ENCODE results near the gene SEC24B. TPM values are rescaled to one million over a fixed set of nuclear protein-coding genes. Genes with fewer than 3 reads are reported as not detected.

SEC24B gene
- total and polyA plus RNA-seq, 2 donors (not counting 3 experiments of a cell fraction or from before 2014, with no cell fraction given), result 35.9 to 46.2 TPM

GRCh38 chr4:109436504-109436903 lies 2.9 kb downstream of the SEC24B start:
- FAIRE-seq (no peak), DNase-seq (ENCODE audit: low read depth, low spot score) (no peak)
- Histone ChIP-seq H3K36me3 (ENCODE audit: control insufficient read depth in 2 of 2, extremely low read depth in 1 of 2, insufficient read depth in 2 of 2, low read length in 2 of 2) (no peaks in the 10 kb centered on the region), H2AFZ (ENCODE audit: low read depth, low read length) (no peak overlapping the region), H3K9me1 (replicated peaks; ENCODE audit: control insufficient read depth, extremely low read depth, insufficient read depth, low read length) (peaks cover 2% of the 10 kb centered on the region), H3K4me2 (ENCODE audit: insufficient read depth, low read length) (peak overlapping the region; percentile 91), H4K20me1 (replicated peaks; ENCODE audit: control insufficient read depth, extremely low read depth, insufficient read depth, low read length) (peaks cover 16% of the 10 kb centered on the region), H3K9ac (replicated peaks; ENCODE audit: extremely low read depth, insufficient read depth, low read length) (no peak overlapping the region), H3K4me3 (replicated peaks in 1 of 3; ENCODE audit: insufficient read depth in 1 of 3, low read depth in 1 of 3, low read length in 3 of 3) (no peak overlapping the region), H3K9me3 (replicated peaks; ENCODE audit: control insufficient read depth, insufficient read depth, low read length) (no peaks in the 10 kb centered on the region), H3K4me1 (ENCODE audit: control insufficient read depth, extremely low read depth, insufficient read depth, low read length) (peaks cover 33% of the 10 kb centered on the region), H3K27me3 (ENCODE audit: control insufficient read depth in 2 of 2, insufficient read depth in 2 of 2, low read length in 2 of 2) (no peaks in the 10 kb centered on the region), H3K79me2 (ENCODE audit: control insufficient read depth, insufficient read depth, low read length) (peaks cover 76% of the 10 kb centered on the region), H3K27ac (ENCODE audit: insufficient read depth, low read depth, low read length) (no peak overlapping the region)
- intact Hi-C loops (cut with micrococcal nuclease), result no loop called here
- POLR2A ChIA-PET, result no interaction called here
- BruUV-seq (replicated peaks), result no TSS peak
- dilution Hi-C loops (cut with MboI; ENCODE audit: extremely low pct_ligation_motif_present, low sequenced_read_pairs), result no loop called here
- TF ChIP-seq MAX (IDR thresholded peaks at IDR 0.05; ENCODE audit: insufficient read depth, insufficient read length) (no peak), POLR2AphosphoS5 (IDR thresholded peaks at IDR 0.05; ENCODE audit: insufficient read depth, low read depth, low read length) (no peak), GATA2 (IDR thresholded peaks at IDR 0.05; ENCODE audit: insufficient read depth, insufficient read length, low read depth, low read length) (no peak), JUN (IDR thresholded peaks at IDR 0.05; ENCODE audit: borderline replicate concordance, insufficient read depth, insufficient read length, low read depth) (no peak), POLR2A (IDR thresholded peaks at IDR 0.05; ENCODE audit: low read depth, low read length) (no peak), FOS (IDR thresholded peaks at IDR 0.05; ENCODE audit: borderline replicate concordance, insufficient read depth, low read length) (no peak), EZH2 (IDR thresholded peaks at IDR 0.05; ENCODE audit: borderline replicate concordance, low read depth, low read length, severe bottlenecking) (no peak)
- CTCF ChIA-PET, result no interaction called here

- BruUV-seq (replicated peaks), result no TSS peak
- Histone ChIP-seq H3K36me3 (ENCODE audit: control insufficient read depth in 2 of 2, extremely low read depth in 1 of 2, insufficient read depth in 2 of 2, low read length in 2 of 2) (no peaks in the 10 kb centered on the region), H3K4me1 (ENCODE audit: control insufficient read depth, extremely low read depth, insufficient read depth, low read length) (peaks cover 22% of the 10 kb centered on the region), H3K4me2 (ENCODE audit: insufficient read depth, low read length) (no peak overlapping the region), H3K9me1 (replicated peaks; ENCODE audit: control insufficient read depth, extremely low read depth, insufficient read depth, low read length) (peaks cover 2% of the 10 kb centered on the region), H3K27me3 (ENCODE audit: control insufficient read depth in 2 of 2, insufficient read depth in 2 of 2, low read length in 2 of 2) (no peaks in the 10 kb centered on the region), H3K4me3 (replicated peaks in 1 of 3; ENCODE audit: insufficient read depth in 1 of 3, low read depth in 1 of 3, low read length in 3 of 3) (no peak overlapping the region), H3K9ac (replicated peaks; ENCODE audit: extremely low read depth, insufficient read depth, low read length) (no peak overlapping the region), H3K9me3 (replicated peaks; ENCODE audit: control insufficient read depth, insufficient read depth, low read length) (no peaks in the 10 kb centered on the region), H3K27ac (ENCODE audit: insufficient read depth, low read depth, low read length) (no peak overlapping the region), H3K79me2 (ENCODE audit: control insufficient read depth, insufficient read depth, low read length) (peaks cover 96% of the 10 kb centered on the region), H2AFZ (ENCODE audit: low read depth, low read length) (no peak overlapping the region), H4K20me1 (replicated peaks; ENCODE audit: control insufficient read depth, extremely low read depth, insufficient read depth, low read length) (peaks cover 15% of the 10 kb centered on the region)
- POLR2A ChIA-PET, result no interaction called here
- DNase-seq (ENCODE audit: low read depth, low spot score) (peak; percentile 24), FAIRE-seq (peak; percentile 37)
- dilution Hi-C loops (cut with MboI; ENCODE audit: extremely low pct_ligation_motif_present, low sequenced_read_pairs), result no loop called here
- intact Hi-C loops (cut with micrococcal nuclease), result loop anchor here (5.0 kb wide), 1 partner anchor 86 kb away; no protein-coding TSS in a partner anchor
- CTCF ChIA-PET, result interaction anchor here (0.8 to 3.3 kb wide), 3 partner anchors 8 to 262 kb away, joined by 3 to 16 read pairs (median 7); partner anchors contain the start of genes CASP6 and SEC24B
- TF ChIP-seq POLR2AphosphoS5 (IDR thresholded peaks at IDR 0.05; ENCODE audit: insufficient read depth, low read depth, low read length) (no peak), FOS (IDR thresholded peaks at IDR 0.05; ENCODE audit: borderline replicate concordance, insufficient read depth, low read length) (no peak), GATA2 (IDR thresholded peaks at IDR 0.05; ENCODE audit: insufficient read depth, insufficient read length, low read depth, low read length) (no peak), JUN (IDR thresholded peaks at IDR 0.05; ENCODE audit: borderline replicate concordance, insufficient read depth, insufficient read length, low read depth) (no peak), CTCF (IDR thresholded peaks at IDR 0.05; ENCODE audit: extremely low read depth in 1 of 2, insufficient read depth in 1 of 2, low read depth in 1 of 2, low read length in 2 of 2) (no peak), MAX (IDR thresholded peaks at IDR 0.05; ENCODE audit: insufficient read depth, insufficient read length) (no peak), POLR2A (IDR thresholded peaks at IDR 0.05; ENCODE audit: low read depth, low read length) (no peak), EZH2 (IDR thresholded peaks at IDR 0.05; ENCODE audit: borderline replicate concordance, low read depth, low read length, severe bottlenecking) (no peak), MYC (IDR thresholded peaks at IDR 0.05; ENCODE audit: low read depth, low read length) (no peak)
These were observed 7.3 kb downstream of the SEC24B start for GRCh38 chr4:109440948-109441347.
